Cardiac muscle cell (in vitro differentiated cells and primary cell): ENCODE measurements around the gene ACSBG1. TPM values are rescaled to one million over a fixed set of nuclear protein-coding genes. Genes with fewer than 3 reads are reported as not detected.

Experiments
- DNase-seq, 2 donors: peaks; one replicate each; pipeline versions ENCODE4 v3.0.0 to v3.0.0-alpha.2; 2010 to 2017; ENCODE audit warnings: low read depth in 1 of 2, low spot score in 1 of 2
- H3K27ac ChIP-seq: fragments of 200-600 bp; sonication (generic); 2 replicates; pipeline ENCODE4 v1.5.1; 2016
- H3K27me3 ChIP-seq: fragments of 200-600 bp; sonication (generic); 2 replicates; pipeline ENCODE4 v1.6.0; 2016; ENCODE audit warnings: control low read depth
- H3K36me3 ChIP-seq: fragments of 200-600 bp; sonication (generic); 2 replicates; pipeline ENCODE4 v1.5.1; 2016; ENCODE audit warnings: control low read depth
- H3K4me1 ChIP-seq: fragments of 200-600 bp; sonication (generic); 2 replicates; pipeline ENCODE4 v1.8.1; 2017; ENCODE audit warnings: low read depth, mild to moderate bottlenecking, mixed run types
- H3K4me3 ChIP-seq: fragments of 200-600 bp; sonication (generic); 2 replicates; pipeline ENCODE4 v1.5.1; 2016; ENCODE audit warnings: mild to moderate bottlenecking
- H3K9me3 ChIP-seq: fragments of 200-600 bp; sonication (generic); 2 replicates; pipeline ENCODE4 v1.5.1; 2017; ENCODE audit warnings: low read depth, mild to moderate bottlenecking, control low read depth
- CTCF ChIP-seq: IDR thresholded peaks from 2 replicates; pipeline ENCODE4 v1.5.1; 2012; ENCODE audit warnings: low read depth, mild to moderate bottlenecking, low read length
- polyA plus RNA-seq: library from polyadenylated mRNA; unstranded; fragments of >200 nt; fragmentation: Nextera tagmentation; extraction: Ambion mirVana; gene quantifications from 2 replicates; pipeline ENCODE4 v1.2.1, GENCODE V29; 2016
- total RNA-seq: library from RNA; depleted of rRNA; stranded (reverse); fragments of >200 nt; gene quantifications from 2 replicates; pipeline ENCODE4 v1.2.3, GENCODE V29; 2016

Gene ACSBG1
- total and polyA plus RNA-seq, 2 experiments from 2014 or later, result 0.13 to 0.24 TPM

GRCh38 chr15:78243491-78243941, 9.2 kb upstream of the ACSBG1 start:
- Histone ChIP-seq H3K27me3 (no peaks in the 10 kb centered on the region), H3K36me3 (no peaks in the 10 kb centered on the region), H3K4me3 (no peak overlapping the region), H3K4me1 (no peaks in the 10 kb centered on the region), H3K9me3 (no peaks in the 10 kb centered on the region), H3K27ac (no peak overlapping the region)
- TF ChIP-seq CTCF, result no peak
- peak; percentile 29 to 78 for DNase-seq

GRCh38 chr15:78243058-78243457, 8.7 kb upstream of the ACSBG1 start:
- Histone ChIP-seq H3K27ac (no peak overlapping the region), H3K4me3 (no peak overlapping the region)

GRCh38 chr15:78242128-78242527, 7.8 kb upstream of the ACSBG1 start:
- no peaks in the 10 kb centered on the region for H3K9me3 ChIP-seq
- no peaks in the 10 kb centered on the region for H3K27me3 ChIP-seq
- peak; percentile 57 for TF ChIP-seq CTCF
- H3K4me3 ChIP-seq, result no peak overlapping the region
- peak; percentile 26 to 31 for DNase-seq
- no peaks in the 10 kb centered on the region for H3K36me3 ChIP-seq
- H3K4me1 ChIP-seq, result no peaks in the 10 kb centered on the region
- H3K27ac ChIP-seq, result no peak overlapping the region

More at GRCh38 chr15:78243058-78243457, 8.7 kb upstream of the ACSBG1 start:
- Histone ChIP-seq H3K4me1 (no peaks in the 10 kb centered on the region), H3K9me3 (no peaks in the 10 kb centered on the region), H3K36me3 (no peaks in the 10 kb centered on the region), H3K27me3 (no peaks in the 10 kb centered on the region)
- TF ChIP-seq CTCF, result no peak
- no peak for DNase-seq

DNA sequence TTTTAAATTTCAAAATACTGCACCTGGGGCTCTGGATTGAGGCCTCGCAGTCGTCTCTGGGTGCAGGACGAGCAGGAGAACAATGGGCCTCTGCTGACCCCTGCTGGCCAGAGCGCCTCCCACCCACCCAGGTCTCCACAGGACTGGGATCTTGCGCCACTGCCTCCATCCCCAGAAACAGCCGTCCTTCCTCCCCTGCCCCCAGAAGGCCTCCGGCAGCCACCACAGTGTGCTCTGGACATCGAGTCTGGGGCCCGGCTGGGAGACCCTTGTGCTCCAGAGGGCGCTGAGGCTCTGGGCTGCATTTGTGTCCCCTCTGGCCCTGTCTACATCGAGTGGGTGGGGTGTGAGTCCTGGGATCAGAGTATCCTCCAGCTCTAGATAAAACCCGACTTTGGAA, 6.7 kb upstream of the ACSBG1 start:
- peak; percentile 85 for DNase-seq

DNA sequence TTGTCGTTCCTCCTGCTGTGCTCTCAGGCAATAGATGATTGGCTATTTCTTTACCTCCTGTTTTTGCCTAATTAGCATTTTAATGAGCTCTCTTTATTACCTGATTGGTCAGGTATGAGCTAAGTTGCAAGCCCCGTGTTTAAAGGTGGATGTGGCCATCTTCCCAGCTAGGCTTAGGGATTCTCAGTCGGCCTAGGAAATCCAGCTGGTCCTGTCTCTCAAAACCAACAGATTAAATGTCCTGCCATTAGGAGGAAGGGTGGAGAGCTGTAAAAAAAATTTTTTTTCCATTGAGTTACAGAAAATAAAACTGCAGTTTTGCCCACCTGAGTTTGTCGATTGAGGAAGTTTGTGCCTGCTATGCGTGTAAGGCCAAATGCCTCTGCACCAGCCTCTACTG, 5.4 kb upstream of the ACSBG1 start:
- no peaks in the 10 kb centered on the region for H3K36me3 ChIP-seq
- H3K27ac ChIP-seq, result no peak overlapping the region
- TF ChIP-seq CTCF, result no peak
- no peak overlapping the region for H3K4me3 ChIP-seq
- no peaks in the 10 kb centered on the region for H3K4me1 ChIP-seq
- no peaks in the 10 kb centered on the region for H3K9me3 ChIP-seq
- no peaks in the 10 kb centered on the region for H3K27me3 ChIP-seq
- DNase-seq, result no peak

More for the DNA sequence above, 6.7 kb upstream of the ACSBG1 start:
- no peak overlapping the region for H3K4me3 ChIP-seq
- H3K36me3 ChIP-seq, result no peaks in the 10 kb centered on the region
- TF ChIP-seq CTCF, result peak; percentile 86
- H3K27me3 ChIP-seq, result no peaks in the 10 kb centered on the region
- no peaks in the 10 kb centered on the region for H3K4me1 ChIP-seq
- no peaks in the 10 kb centered on the region for H3K9me3 ChIP-seq
- H3K27ac ChIP-seq, result no peak overlapping the region

DNA sequence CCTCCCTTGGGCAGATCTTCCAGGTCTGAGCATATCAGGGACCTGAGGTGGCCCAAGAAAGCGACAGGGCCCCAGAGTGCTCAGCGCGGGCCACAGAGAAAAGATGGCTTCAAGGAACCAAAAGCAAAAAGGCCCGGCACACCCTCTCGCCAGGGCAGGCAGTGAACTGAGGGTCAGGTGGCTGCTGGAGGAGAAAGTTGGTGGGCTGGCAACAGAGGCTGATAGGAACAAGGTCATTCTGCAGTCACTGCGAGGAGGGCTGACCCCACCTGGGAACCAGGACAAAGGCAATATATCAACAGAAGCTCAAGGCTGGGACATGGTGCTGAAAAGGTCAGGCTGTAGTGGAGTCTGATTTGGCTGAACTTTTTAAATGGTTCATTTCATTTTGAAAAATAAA, 2.8 kb upstream of the ACSBG1 start:
- Histone ChIP-seq H3K4me3 (no peak overlapping the region), H3K27me3 (no peaks in the 10 kb centered on the region), H3K36me3 (no peaks in the 10 kb centered on the region), H3K9me3 (no peaks in the 10 kb centered on the region), H3K27ac (no peak overlapping the region), H3K4me1 (no peaks in the 10 kb centered on the region)
- no peak for DNase-seq
- no peak for TF ChIP-seq CTCF
